BLaER1 (cell line): Measurements from ENCODE around the gene PLPP7.

Experiments
- H3K27ac ChIP-seq: shearing (Covaris generic); formaldehyde crosslinking; 2 replicates; pipeline ENCODE4 v1.8.1; 2022
- H3K27me3 ChIP-seq: shearing (Covaris generic); formaldehyde crosslinking; 2 replicates; pipeline ENCODE4 v1.8.1; 2022
- H3K36me3 ChIP-seq: shearing (Covaris generic); formaldehyde crosslinking; 2 replicates; pipeline ENCODE4 v1.8.1; 2022
- H3K4me1 ChIP-seq: shearing (Covaris generic); formaldehyde crosslinking; 2 replicates; pipeline ENCODE4 v1.8.1; 2022
- H3K4me2 ChIP-seq: shearing (Covaris generic); formaldehyde crosslinking; 2 replicates; pipeline ENCODE4 v1.8.1; 2022
- H3K4me3 ChIP-seq: shearing (Covaris generic); formaldehyde crosslinking; 2 replicates; pipeline ENCODE4 v1.8.1; 2022
- H3K9ac ChIP-seq: shearing (Covaris generic); formaldehyde crosslinking; 2 replicates; pipeline ENCODE4 v1.8.1; 2022
- H3K9me3 ChIP-seq: shearing (Covaris generic); formaldehyde crosslinking; 2 replicates; pipeline ENCODE4 v1.8.1; 2022
- H4K20me1 ChIP-seq: shearing (Covaris generic); formaldehyde crosslinking; 2 replicates; pipeline ENCODE4 v1.8.1; 2022
- Cebpa-rat ChIP-seq: shearing (Covaris generic); IDR thresholded peaks from 2 replicates; pipeline ENCODE4 v1.8.1; 2022

PLPP7 gene

GRCh38 chr9:131275332-131276093 lies 14.0 kb upstream of the PLPP7 start:
- H3K9me3 ChIP-seq = no peaks in the 10 kb centered on the region

GRCh38 chr9:131276094-131276888 lies 13.2 kb upstream of the PLPP7 start, which contains the start of gene FAM78A:
TSS of gene FAM78A (minus strand) at chr9:131276510. CDS start at chr9:131276179, 331 bp downstream.
- Histone ChIP-seq H3K4me1 (peaks cover 66% of the 10 kb centered on the region), H3K27ac (peak within 1 kb of the TSS; percentile 72), H3K36me3 (no peaks in the 10 kb centered on the region), H3K9ac (peak within 1 kb of the TSS; percentile 73), H3K9me3 (no peaks in the 10 kb centered on the region), H3K4me3 (peak within 1 kb of the TSS; percentile 76), H4K20me1 (peaks cover 18% of the 10 kb centered on the region), H3K27me3 (peaks cover 72% of the 10 kb centered on the region), H3K4me2 (peak within 1 kb of the TSS; percentile 96)
- TF ChIP-seq Cebpa-rat = no peak

More at GRCh38 chr9:131275332-131276093, 14.0 kb upstream of the PLPP7 start:
- peaks cover 64% of the 10 kb centered on the region for H3K27me3 ChIP-seq
- H3K36me3 ChIP-seq = no peaks in the 10 kb centered on the region
- peak overlapping the region; percentile 72 for H3K27ac ChIP-seq
- peaks cover 18% of the 10 kb centered on the region for H4K20me1 ChIP-seq
- TF ChIP-seq Cebpa-rat = no peak
- H3K4me2 ChIP-seq = peak overlapping the region; percentile 96
- H3K4me3 ChIP-seq = peak overlapping the region; percentile 76
- H3K4me1 ChIP-seq = peaks cover 74% of the 10 kb centered on the region
- peak overlapping the region; percentile 73 for H3K9ac ChIP-seq

- H3K4me2 ChIP-seq = peak overlapping the region; percentile 96
- no peak for TF ChIP-seq Cebpa-rat
- peak overlapping the region; percentile 76 for H3K4me3 ChIP-seq
- peaks cover 78% of the 10 kb centered on the region for H3K27me3 ChIP-seq
- peaks cover 60% of the 10 kb centered on the region for H3K4me1 ChIP-seq
- peak overlapping the region; percentile 72 for H3K27ac ChIP-seq
- peak overlapping the region; percentile 73 for H3K9ac ChIP-seq
- no peaks in the 10 kb centered on the region for H3K36me3 ChIP-seq
- H4K20me1 ChIP-seq = peaks cover 18% of the 10 kb centered on the region
- H3K9me3 ChIP-seq = no peaks in the 10 kb centered on the region
Observed at GRCh38 chr9:131276891-131277286, 12.6 kb upstream of the PLPP7 start.

- Histone ChIP-seq H3K4me3 (peak overlapping the region; percentile 76), H4K20me1 (peaks cover 18% of the 10 kb centered on the region), H3K4me2 (peak overlapping the region; percentile 96), H3K27ac (peak overlapping the region; percentile 31), H3K4me1 (peaks cover 55% of the 10 kb centered on the region), H3K36me3 (no peaks in the 10 kb centered on the region), H3K9me3 (no peaks in the 10 kb centered on the region), H3K9ac (peak overlapping the region; percentile 73), H3K27me3 (peaks cover 78% of the 10 kb centered on the region)
- no peak for TF ChIP-seq Cebpa-rat
Observed at GRCh38 chr9:131277287-131277909, 12.1 kb upstream of the PLPP7 start.

- Histone ChIP-seq H3K27me3 (peaks cover 78% of the 10 kb centered on the region), H3K4me3 (peak overlapping the region; percentile 76), H3K4me2 (peak overlapping the region; percentile 96), H4K20me1 (peaks cover 18% of the 10 kb centered on the region), H3K27ac (peak overlapping the region; percentile 31), H3K9ac (peak overlapping the region; percentile 73), H3K4me1 (peaks cover 50% of the 10 kb centered on the region), H3K9me3 (no peaks in the 10 kb centered on the region), H3K36me3 (no peaks in the 10 kb centered on the region)
- no peak for TF ChIP-seq Cebpa-rat
Observed at GRCh38 chr9:131277910-131278701, 11.4 kb upstream of the PLPP7 start.

GRCh38 chr9:131278702-131279111 lies 10.8 kb upstream of the PLPP7 start:
- H3K4me2 ChIP-seq = peak overlapping the region; percentile 96
- no peak overlapping the region for H3K27ac ChIP-seq
- H3K27me3 ChIP-seq = peaks cover 78% of the 10 kb centered on the region
- TF ChIP-seq Cebpa-rat = no peak
- no peak overlapping the region for H3K9ac ChIP-seq
- peaks cover 18% of the 10 kb centered on the region for H4K20me1 ChIP-seq
- H3K9me3 ChIP-seq = no peaks in the 10 kb centered on the region
- H3K36me3 ChIP-seq = no peaks in the 10 kb centered on the region
- peaks cover 44% of the 10 kb centered on the region for H3K4me1 ChIP-seq
- H3K4me3 ChIP-seq = no peak overlapping the region

- H4K20me1 ChIP-seq = peaks cover 18% of the 10 kb centered on the region
- no peaks in the 10 kb centered on the region for H3K9me3 ChIP-seq
- H3K4me2 ChIP-seq = peak overlapping the region; percentile 96
- no peaks in the 10 kb centered on the region for H3K36me3 ChIP-seq
- peaks cover 38% of the 10 kb centered on the region for H3K4me1 ChIP-seq
- no peak for TF ChIP-seq Cebpa-rat
- H3K27me3 ChIP-seq = peaks cover 78% of the 10 kb centered on the region
- no peak overlapping the region for H3K9ac ChIP-seq
- no peak overlapping the region for H3K27ac ChIP-seq
- H3K4me3 ChIP-seq = no peak overlapping the region
Observed at GRCh38 chr9:131279196-131279862, 10.2 kb upstream of the PLPP7 start.

- Histone ChIP-seq H3K4me1 (peaks cover 32% of the 10 kb centered on the region), H3K9me3 (no peaks in the 10 kb centered on the region), H3K27me3 (peaks cover 78% of the 10 kb centered on the region), H3K27ac (no peak overlapping the region), H4K20me1 (peaks cover 12% of the 10 kb centered on the region), H3K9ac (no peak overlapping the region), H3K36me3 (no peaks in the 10 kb centered on the region), H3K4me2 (no peak overlapping the region), H3K4me3 (no peak overlapping the region)
- TF ChIP-seq Cebpa-rat = no peak
Observed at GRCh38 chr9:131279863-131280570, 9.5 kb upstream of the PLPP7 start.
